ENCODE data around the gene MYO10.
"Not testable (repeated sequence)": the region's sequence is repeated elsewhere in the genome, so short reads cannot be mapped to it uniquely, and the experiment has no call there.

Gene MYO10

DNA sequence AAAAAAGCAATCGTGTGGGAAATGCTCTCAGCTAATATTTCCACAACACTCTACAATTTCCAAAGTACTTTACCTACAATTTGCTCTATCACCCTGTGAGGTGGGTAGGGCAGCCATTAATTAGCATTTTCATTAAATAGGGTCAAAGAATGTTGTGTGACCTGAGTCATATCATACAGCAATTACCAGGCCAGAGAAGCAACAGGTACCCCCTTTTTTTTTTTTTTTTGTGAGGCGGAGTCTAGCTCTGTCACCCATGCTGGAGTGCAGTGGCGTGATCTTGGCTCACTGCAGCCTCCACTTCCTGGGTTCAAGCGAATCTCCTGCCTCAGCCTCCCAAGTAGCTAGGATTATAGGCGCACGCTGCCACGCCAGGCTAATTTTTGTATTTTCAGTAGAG is 210.5 kb downstream of the MYO10 start:
- no peak for TF ChIP-seq SUZ12 (IDR thresholded peaks at IDR 0.05; ENCODE audit: extremely low read depth, insufficient read depth, insufficient read length)
- no peak for TF ChIP-seq ZNF274 (IDR thresholded peaks at IDR 0.05; ENCODE audit: low read depth, low read length)
- TF ChIP-seq YY1 (IDR thresholded peaks at IDR 0.05; ENCODE audit: insufficient read depth, insufficient read length): no peak
- Histone ChIP-seq H3K27me3 (ENCODE audit: insufficient read depth, insufficient read length) (no peaks in the 10 kb centered on the region), H3K36me3 (ENCODE audit: insufficient read depth, insufficient read length, low read length) (peaks cover 2% of the 10 kb centered on the region), H3K4me1 (ENCODE audit: insufficient read depth, insufficient read length) (peaks cover 6% of the 10 kb centered on the region), H3K4me3 (ENCODE audit: insufficient read length, low read depth) (no peak overlapping the region), H3K9ac (ENCODE audit: insufficient read length, low read depth) (no peak overlapping the region), H3K9me3 (ENCODE audit: insufficient read depth, low read length) (no peaks in the 10 kb centered on the region)
- no peak for DNase-seq (ENCODE audit: low read depth, low spot score)

DNA sequence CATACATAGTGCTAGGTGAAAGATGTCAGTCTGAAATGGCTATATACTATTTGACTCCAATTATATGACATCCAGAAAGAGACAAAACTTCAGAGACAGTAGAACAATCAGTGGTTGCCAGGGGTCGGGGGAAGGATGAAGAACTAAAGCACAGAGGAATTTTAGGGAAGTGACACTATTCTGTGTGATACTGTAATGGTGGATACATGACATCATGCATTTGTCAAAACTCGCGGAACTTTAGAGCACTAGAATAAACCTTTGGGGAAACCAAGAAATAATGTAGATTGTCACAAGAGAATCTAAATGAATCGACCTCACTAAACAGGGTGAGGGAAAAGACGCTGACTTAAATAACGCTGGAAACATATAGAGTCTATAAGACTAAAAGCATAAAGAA is 212.3 kb downstream of the MYO10 start:
- no peak for DNase-seq (ENCODE audit: low read depth, low spot score)
- no peak overlapping the region for H3K4me3 ChIP-seq (ENCODE audit: insufficient read length, low read depth)
- no peak overlapping the region for H3K9ac ChIP-seq (ENCODE audit: insufficient read length, low read depth)
- H3K27me3 ChIP-seq (ENCODE audit: insufficient read depth, insufficient read length): no peaks in the 10 kb centered on the region
- TF ChIP-seq ZNF274 (IDR thresholded peaks at IDR 0.05; ENCODE audit: low read depth, low read length): no peak
- no peak for TF ChIP-seq YY1 (IDR thresholded peaks at IDR 0.05; ENCODE audit: insufficient read depth, insufficient read length)
- TF ChIP-seq SUZ12 (IDR thresholded peaks at IDR 0.05; ENCODE audit: extremely low read depth, insufficient read depth, insufficient read length): no peak
- H3K36me3 ChIP-seq (ENCODE audit: insufficient read depth, insufficient read length, low read length): no peaks in the 10 kb centered on the region
- peaks cover 6% of the 10 kb centered on the region for H3K4me1 ChIP-seq (ENCODE audit: insufficient read depth, insufficient read length)
- H3K9me3 ChIP-seq (ENCODE audit: insufficient read depth, low read length): no peaks in the 10 kb centered on the region

DNA sequence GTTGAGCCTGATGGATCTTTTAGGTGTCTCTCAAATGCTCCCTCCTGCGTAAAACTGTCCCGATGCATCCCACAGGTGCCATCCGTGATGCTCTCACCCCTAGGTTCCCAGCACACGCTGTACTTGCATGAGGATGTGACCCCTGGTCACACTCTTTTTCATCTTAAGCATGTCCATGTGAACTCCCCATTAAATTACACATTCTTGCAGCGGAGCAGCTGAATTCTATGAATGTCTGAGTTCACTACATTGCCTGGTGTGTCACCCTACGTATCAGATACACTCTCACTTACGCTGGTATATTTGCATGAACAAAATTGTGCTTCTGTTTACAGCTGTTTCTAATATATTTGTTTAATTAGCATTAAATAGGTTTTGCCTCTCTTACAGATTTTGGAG is 214.0 kb downstream of the MYO10 start:
- no peak for DNase-seq (ENCODE audit: low read depth, low spot score)
- H3K4me1 ChIP-seq (ENCODE audit: insufficient read depth, insufficient read length): peaks cover 6% of the 10 kb centered on the region
- no peak overlapping the region for H3K9ac ChIP-seq (ENCODE audit: insufficient read length, low read depth)
- H3K4me3 ChIP-seq (ENCODE audit: insufficient read length, low read depth): no peak overlapping the region
- TF ChIP-seq ZNF274 (IDR thresholded peaks at IDR 0.05; ENCODE audit: low read depth, low read length): no peak
- TF ChIP-seq YY1 (IDR thresholded peaks at IDR 0.05; ENCODE audit: insufficient read depth, insufficient read length): no peak
- TF ChIP-seq SUZ12 (IDR thresholded peaks at IDR 0.05; ENCODE audit: extremely low read depth, insufficient read depth, insufficient read length): no peak
- H3K36me3 ChIP-seq (ENCODE audit: insufficient read depth, insufficient read length, low read length): no peaks in the 10 kb centered on the region
- H3K9me3 ChIP-seq (ENCODE audit: insufficient read depth, low read length): no peaks in the 10 kb centered on the region
- no peaks in the 10 kb centered on the region for H3K27me3 ChIP-seq (ENCODE audit: insufficient read depth, insufficient read length)

- no peak for TF ChIP-seq SUZ12 (IDR thresholded peaks at IDR 0.05; ENCODE audit: extremely low read depth, insufficient read depth, insufficient read length)
- TF ChIP-seq ZNF274 (IDR thresholded peaks at IDR 0.05; ENCODE audit: low read depth, low read length): no peak
- no peak for TF ChIP-seq YY1 (IDR thresholded peaks at IDR 0.05; ENCODE audit: insufficient read depth, insufficient read length)
- Histone ChIP-seq H3K9me3 (ENCODE audit: insufficient read depth, low read length) (no peaks in the 10 kb centered on the region), H3K36me3 (ENCODE audit: insufficient read depth, insufficient read length, low read length) (no peaks in the 10 kb centered on the region), H3K27me3 (ENCODE audit: insufficient read depth, insufficient read length) (no peaks in the 10 kb centered on the region), H3K4me3 (ENCODE audit: insufficient read length, low read depth) (no peak overlapping the region), H3K4me1 (ENCODE audit: insufficient read depth, insufficient read length) (peaks cover 6% of the 10 kb centered on the region), H3K9ac (ENCODE audit: insufficient read length, low read depth) (no peak overlapping the region)
- no peak for DNase-seq (ENCODE audit: low read depth, low spot score)
These were observed 214.7 kb downstream of the MYO10 start for GRCh38 chr5:16721151-16722096.

- H3K27me3 ChIP-seq (ENCODE audit: insufficient read depth, insufficient read length); H3K36me3 ChIP-seq (ENCODE audit: insufficient read depth, insufficient read length, low read length); H3K9me3 ChIP-seq (ENCODE audit: insufficient read depth, low read length); DNase-seq (ENCODE audit: low read depth, low spot score); H3K4me3 ChIP-seq (ENCODE audit: insufficient read length, low read depth); H3K9ac ChIP-seq (ENCODE audit: insufficient read length, low read depth); H3K4me1 ChIP-seq (ENCODE audit: insufficient read depth, insufficient read length): not testable (repeated sequence)
These were observed 218.1 kb downstream of the MYO10 start for GRCh38 chr5:16718036-16718435.

DNA sequence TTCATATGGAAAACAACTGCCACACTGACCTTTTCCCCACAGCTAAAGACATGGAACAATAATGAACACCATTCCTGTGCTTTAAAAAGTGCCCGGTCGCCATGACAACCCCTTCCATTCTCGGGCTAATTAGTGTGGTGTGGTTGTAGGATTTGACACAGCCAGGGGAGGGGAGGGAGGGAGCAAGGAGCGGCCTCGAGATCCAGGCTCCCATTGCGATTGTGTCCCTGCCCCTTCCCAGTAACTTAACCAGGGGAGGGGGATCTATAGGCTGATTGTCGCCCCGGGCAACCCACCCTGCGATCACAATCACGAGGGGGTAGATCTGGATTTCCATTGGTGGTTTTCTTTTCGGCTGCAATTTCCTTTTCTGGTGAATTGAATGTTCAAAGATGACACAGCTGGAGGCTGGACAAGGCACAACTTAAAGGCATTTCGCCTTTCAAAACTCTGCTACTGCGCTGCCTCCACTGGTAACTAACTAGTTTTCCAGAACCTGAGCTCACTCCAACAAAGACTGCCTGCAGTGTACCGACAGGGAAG is 222.6 kb downstream of the MYO10 start:
- H3K4me3 ChIP-seq (ENCODE audit: insufficient read length, low read depth): no peak overlapping the region
- DNase-seq (ENCODE audit: low read depth, low spot score): peak; percentile 51
- no peaks in the 10 kb centered on the region for H3K9me3 ChIP-seq (ENCODE audit: insufficient read depth, low read length)
- peaks cover 28% of the 10 kb centered on the region for H3K36me3 ChIP-seq (ENCODE audit: insufficient read depth, insufficient read length, low read length)
- TF ChIP-seq SUZ12 (IDR thresholded peaks at IDR 0.05; ENCODE audit: extremely low read depth, insufficient read depth, insufficient read length): no peak
- no peak for TF ChIP-seq YY1 (IDR thresholded peaks at IDR 0.05; ENCODE audit: insufficient read depth, insufficient read length)
- TF ChIP-seq ZNF274 (IDR thresholded peaks at IDR 0.05; ENCODE audit: low read depth, low read length): no peak
- H3K9ac ChIP-seq (ENCODE audit: insufficient read length, low read depth): no peak overlapping the region
- H3K27me3 ChIP-seq (ENCODE audit: insufficient read depth, insufficient read length): no peaks in the 10 kb centered on the region
- no peaks in the 10 kb centered on the region for H3K4me1 ChIP-seq (ENCODE audit: insufficient read depth, insufficient read length)

DNA sequence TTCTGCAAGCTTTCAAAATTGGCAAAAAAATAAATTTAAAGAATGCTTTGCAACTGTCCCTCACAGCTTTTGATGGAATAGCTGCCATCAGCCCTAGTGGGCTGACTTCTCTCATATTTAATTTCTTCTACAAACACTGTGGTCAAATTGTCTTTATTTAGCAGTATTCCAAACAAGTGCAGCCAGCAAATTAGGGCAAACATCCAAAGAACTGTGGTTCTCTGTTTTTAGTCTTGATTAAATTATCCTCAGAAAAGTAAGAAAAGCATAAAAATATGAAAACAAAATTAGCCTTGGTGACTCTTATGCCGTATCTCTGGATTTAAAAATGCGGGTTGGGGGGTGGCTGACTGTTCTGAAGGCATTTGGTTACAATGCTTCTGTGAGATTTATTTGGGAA is 223.5 kb downstream of the MYO10 start:
- Histone ChIP-seq H3K9ac (ENCODE audit: insufficient read length, low read depth) (no peak overlapping the region), H3K36me3 (ENCODE audit: insufficient read depth, insufficient read length, low read length) (peaks cover 35% of the 10 kb centered on the region), H3K4me1 (ENCODE audit: insufficient read depth, insufficient read length) (no peaks in the 10 kb centered on the region), H3K4me3 (ENCODE audit: insufficient read length, low read depth) (no peak overlapping the region), H3K27me3 (ENCODE audit: insufficient read depth, insufficient read length) (no peaks in the 10 kb centered on the region), H3K9me3 (ENCODE audit: insufficient read depth, low read length) (no peaks in the 10 kb centered on the region)
- no peak for TF ChIP-seq ZNF274 (IDR thresholded peaks at IDR 0.05; ENCODE audit: low read depth, low read length)
- TF ChIP-seq SUZ12 (IDR thresholded peaks at IDR 0.05; ENCODE audit: extremely low read depth, insufficient read depth, insufficient read length): no peak
- TF ChIP-seq YY1 (IDR thresholded peaks at IDR 0.05; ENCODE audit: insufficient read depth, insufficient read length): no peak
- DNase-seq (ENCODE audit: low read depth, low spot score): no peak
